Type B pancreatic cell (in vitro differentiated cells): ENCODE measurements around the gene SCRT2. TPM values are rescaled to one million over a fixed set of nuclear protein-coding genes. Genes with fewer than 3 reads are reported as not detected.

Source experiments
- DNase-seq: peaks from one replicate; pipeline ENCODE4 v3.0.0; 2021; ENCODE audit warnings: mixed read lengths; ENCODE audit not compliant: unreplicated experiment; ENCODE audit errors: extremely low spot score
- H3K27ac Mint-ChIP-seq: 2 replicates; pipeline ENCODE4 v1.8.0; 2021; ENCODE audit warnings: mild to moderate bottlenecking, mixed read lengths
- H3K27me3 Mint-ChIP-seq: 2 replicates; pipeline ENCODE4 v1.8.0; 2021; ENCODE audit warnings: mixed read lengths
- H3K36me3 Mint-ChIP-seq: 2 replicates; pipeline ENCODE4 v1.8.0; 2021; ENCODE audit warnings: mixed read lengths
- H3K4me1 Mint-ChIP-seq: one replicate; pipeline ENCODE4 v1.8.0; 2021; ENCODE audit warnings: mixed read lengths; ENCODE audit not compliant: unreplicated experiment
- H3K4me3 Mint-ChIP-seq: 2 replicates; pipeline ENCODE4 v1.8.0; 2021; ENCODE audit warnings: mild to moderate bottlenecking, mixed read lengths
- H3K9me3 Mint-ChIP-seq: 2 replicates; pipeline ENCODE4 v1.8.0; 2021; ENCODE audit warnings: mixed read lengths
- total RNA-seq: library from RNA; stranded (reverse); gene quantifications from 2 replicates; pipeline ENCODE4 v1.2.1, GENCODE V29; 2021; ENCODE audit warnings: low replicate concordance
- TF ChIP-seq, protein P1 (sequence below): fragments of 200-600 bp; sonication (generic); conservative IDR thresholded peaks from 2 replicates; pipeline ENCODE4 v1.5.0; 2021; ENCODE audit warnings: antibody characterized with exemption, mild to moderate bottlenecking

The SCRT2 gene
- total RNA-seq, 1 donor from 2014 or later = 0.36 TPM

DNA sequence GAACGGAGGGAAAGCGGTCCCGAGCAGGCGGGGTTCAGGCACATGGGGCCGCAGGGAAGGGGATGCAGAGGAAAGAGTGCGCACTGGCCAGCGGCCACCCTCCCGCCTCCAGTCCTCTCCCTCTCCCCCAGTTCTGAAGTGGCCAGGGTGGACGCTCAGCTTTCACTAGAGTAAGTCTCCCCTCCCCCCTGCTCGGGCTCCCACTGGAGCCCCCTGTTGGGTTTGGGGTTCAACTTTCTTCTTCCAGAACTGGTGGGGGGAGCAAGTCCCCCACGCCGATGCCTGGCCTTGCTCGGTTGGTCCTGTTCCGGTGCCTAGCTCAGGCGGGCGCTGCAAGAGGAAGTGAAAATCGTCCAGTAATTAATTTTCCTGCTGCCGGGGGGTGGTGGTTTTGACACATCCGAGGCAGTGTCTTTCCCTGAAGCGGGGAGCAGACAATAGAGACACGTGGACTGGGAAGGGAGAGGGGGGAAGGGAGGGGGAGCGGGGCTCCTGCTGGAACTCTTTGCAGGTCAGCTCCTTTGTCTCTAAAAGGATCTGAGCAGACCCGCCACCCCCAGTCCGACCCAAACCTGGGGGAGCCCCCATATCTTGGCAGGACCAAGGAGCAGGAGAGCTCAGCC is 824 bp upstream of the SCRT2 start:
- TF ChIP-seq, protein P1, sequence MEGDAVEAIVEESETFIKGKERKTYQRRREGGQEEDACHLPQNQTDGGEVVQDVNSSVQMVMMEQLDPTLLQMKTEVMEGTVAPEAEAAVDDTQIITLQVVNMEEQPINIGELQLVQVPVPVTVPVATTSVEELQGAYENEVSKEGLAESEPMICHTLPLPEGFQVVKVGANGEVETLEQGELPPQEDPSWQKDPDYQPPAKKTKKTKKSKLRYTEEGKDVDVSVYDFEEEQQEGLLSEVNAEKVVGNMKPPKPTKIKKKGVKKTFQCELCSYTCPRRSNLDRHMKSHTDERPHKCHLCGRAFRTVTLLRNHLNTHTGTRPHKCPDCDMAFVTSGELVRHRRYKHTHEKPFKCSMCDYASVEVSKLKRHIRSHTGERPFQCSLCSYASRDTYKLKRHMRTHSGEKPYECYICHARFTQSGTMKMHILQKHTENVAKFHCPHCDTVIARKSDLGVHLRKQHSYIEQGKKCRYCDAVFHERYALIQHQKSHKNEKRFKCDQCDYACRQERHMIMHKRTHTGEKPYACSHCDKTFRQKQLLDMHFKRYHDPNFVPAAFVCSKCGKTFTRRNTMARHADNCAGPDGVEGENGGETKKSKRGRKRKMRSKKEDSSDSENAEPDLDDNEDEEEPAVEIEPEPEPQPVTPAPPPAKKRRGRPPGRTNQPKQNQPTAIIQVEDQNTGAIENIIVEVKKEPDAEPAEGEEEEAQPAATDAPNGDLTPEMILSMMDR = no peak
- Mint-ChIP-seq H3K36me3 (no peaks in the 10 kb centered on the region), H3K4me1 (peaks cover 21% of the 10 kb centered on the region), H3K4me3 (peak overlapping the region; percentile 76), H3K27ac (peak overlapping the region; percentile 10), H3K27me3 (peaks cover 90% of the 10 kb centered on the region), H3K9me3 (no peaks in the 10 kb centered on the region)
- no peak for DNase-seq

DNA sequence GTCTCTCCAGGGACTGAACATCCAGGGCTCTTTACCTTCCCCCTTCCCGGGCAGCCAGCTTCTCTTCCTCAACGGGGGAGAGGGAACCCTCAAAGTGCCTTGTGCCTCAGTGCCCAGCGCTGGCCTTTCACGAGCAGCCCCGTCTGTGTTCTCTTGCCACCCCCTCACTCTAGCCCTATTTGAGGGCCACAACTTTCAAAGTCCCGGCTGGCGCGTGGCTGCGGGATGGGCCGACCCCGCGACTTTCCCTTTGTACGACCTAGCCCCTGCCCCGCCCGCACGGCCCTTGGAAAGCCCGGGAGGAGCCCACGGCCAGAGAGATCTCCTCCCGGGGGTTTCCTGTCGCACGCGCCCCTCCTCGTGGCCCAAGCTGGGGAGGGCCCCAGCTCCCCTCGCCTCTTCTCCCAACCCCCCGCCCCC is 559 bp downstream of the SCRT2 start:
- Mint-ChIP-seq H3K4me1 (peaks cover 23% of the 10 kb centered on the region), H3K36me3 (no peaks in the 10 kb centered on the region), H3K4me3 (no peak overlapping the region)

DNA sequence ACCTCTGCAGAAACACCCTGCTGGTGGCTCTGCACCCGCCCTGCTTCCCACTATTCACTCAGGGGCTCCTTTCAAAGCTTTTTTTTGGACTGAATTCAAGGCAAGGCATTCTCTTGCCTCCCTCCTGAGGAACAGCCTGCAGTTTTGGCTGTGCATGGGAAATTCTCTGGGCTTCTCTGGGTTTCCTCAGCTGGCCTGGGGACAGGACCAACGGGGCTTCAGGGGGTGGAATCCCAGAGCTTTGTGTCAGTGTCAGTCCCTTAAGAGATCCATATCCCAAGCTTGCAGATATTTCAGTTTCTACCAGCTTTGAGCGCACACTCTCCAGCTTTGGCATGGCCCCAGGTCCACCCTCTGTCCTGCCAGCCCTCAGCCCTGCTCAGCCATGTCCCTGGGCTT is 2.0 kb downstream of the SCRT2 start:
- TF ChIP-seq, protein P1 = no peak
- no peaks in the 10 kb centered on the region for H3K36me3 Mint-ChIP-seq
- peaks cover 23% of the 10 kb centered on the region for H3K4me1 Mint-ChIP-seq
- no peak for DNase-seq
- no peaks in the 10 kb centered on the region for H3K9me3 Mint-ChIP-seq
- H3K4me3 Mint-ChIP-seq = no peak overlapping the region
- peaks cover 69% of the 10 kb centered on the region for H3K27me3 Mint-ChIP-seq
- no peak overlapping the region for H3K27ac Mint-ChIP-seq

More for the DNA sequence above, 559 bp downstream of the SCRT2 start:
- Mint-ChIP-seq H3K27me3 (peaks cover 83% of the 10 kb centered on the region), H3K9me3 (no peaks in the 10 kb centered on the region), H3K27ac (no peak overlapping the region)
- TF ChIP-seq, protein P1 = no peak
- DNase-seq = no peak

DNA sequence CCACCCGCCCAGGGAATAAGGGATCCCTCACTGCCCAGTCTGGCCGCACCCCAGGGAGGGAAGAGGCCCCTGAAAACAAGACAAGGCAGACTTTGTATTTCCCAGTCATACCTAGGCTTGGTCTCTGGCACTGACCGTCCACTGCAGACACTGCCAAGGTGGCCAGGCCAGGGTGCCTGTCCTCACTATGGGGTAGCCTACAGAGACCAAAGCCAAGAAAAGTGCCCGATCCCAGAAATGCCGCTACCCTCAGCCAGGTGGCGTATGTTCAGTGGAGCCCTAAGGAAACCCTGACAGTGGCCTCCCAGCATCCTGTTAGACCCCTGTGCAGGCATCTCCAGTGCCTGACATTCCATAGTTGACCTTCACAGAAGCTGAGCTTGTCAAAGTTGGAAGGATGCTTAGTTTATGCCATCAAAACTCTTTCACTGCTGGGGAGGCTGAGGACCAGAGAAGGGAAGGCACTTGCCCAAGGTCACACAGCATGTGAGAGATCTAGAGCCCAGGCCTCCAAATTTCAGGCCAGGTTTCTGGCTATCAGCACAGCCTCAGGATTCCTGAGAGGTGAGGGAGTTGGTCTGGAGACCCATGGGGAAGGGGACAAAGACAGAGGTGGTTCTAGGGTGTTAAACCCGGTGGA is 2.5 kb downstream of the SCRT2 start:
- H3K36me3 Mint-ChIP-seq = no peaks in the 10 kb centered on the region
- H3K27ac Mint-ChIP-seq = no peak overlapping the region
- peaks cover 65% of the 10 kb centered on the region for H3K27me3 Mint-ChIP-seq
- peak overlapping the region; percentile 51 for H3K4me3 Mint-ChIP-seq
- H3K9me3 Mint-ChIP-seq = no peaks in the 10 kb centered on the region
- H3K4me1 Mint-ChIP-seq = peaks cover 23% of the 10 kb centered on the region
- TF ChIP-seq, protein P1 = peak; percentile 58
- DNase-seq = no peak

DNA sequence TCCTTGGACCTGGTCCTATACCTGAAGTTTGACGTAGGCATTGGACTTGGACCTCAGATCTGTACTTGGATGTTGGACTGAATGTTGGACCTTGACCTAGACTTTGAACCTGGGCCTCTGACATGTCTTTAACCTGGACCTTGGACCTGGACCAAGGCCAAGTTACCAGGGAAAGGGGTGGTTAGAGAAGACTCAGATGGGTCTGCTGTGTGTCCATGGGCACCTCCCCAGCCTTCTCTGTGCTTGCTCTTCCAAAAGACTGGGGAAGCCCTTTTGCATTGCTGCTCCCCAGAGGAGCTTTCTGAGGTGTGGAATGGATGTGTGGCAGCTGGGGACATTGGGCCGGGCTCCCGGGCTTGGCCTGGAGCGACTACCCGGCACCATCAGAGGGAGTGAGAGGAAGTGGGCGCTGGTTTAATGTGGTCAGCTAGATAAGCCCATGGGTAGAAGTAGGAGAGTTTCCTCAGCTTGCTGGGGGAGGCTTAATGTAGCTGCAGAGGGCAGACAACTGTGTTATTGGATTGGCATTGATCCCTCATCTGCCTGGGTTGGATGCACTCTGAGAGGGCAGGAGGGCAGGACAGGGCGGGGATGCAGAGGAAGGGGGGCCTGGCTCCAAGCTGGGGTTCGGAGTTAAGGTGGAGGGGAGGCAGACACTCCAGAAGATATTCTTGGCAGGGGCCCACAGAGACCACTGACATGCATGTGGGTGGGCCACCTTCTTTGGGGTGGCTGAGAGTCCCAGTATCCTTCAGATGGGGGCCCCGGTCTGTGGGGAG is 4.2 kb downstream of the SCRT2 start:
- Mint-ChIP-seq H3K4me3 (peak overlapping the region; percentile 24), H3K9me3 (no peaks in the 10 kb centered on the region), H3K27me3 (peaks cover 61% of the 10 kb centered on the region), H3K27ac (peak overlapping the region; percentile 39), H3K36me3 (no peaks in the 10 kb centered on the region), H3K4me1 (peaks cover 23% of the 10 kb centered on the region)
- DNase-seq = no peak
- TF ChIP-seq, protein P1 = no peak
